ENCODE measurements around the gene IMPG1.

Gene IMPG1

DNA sequence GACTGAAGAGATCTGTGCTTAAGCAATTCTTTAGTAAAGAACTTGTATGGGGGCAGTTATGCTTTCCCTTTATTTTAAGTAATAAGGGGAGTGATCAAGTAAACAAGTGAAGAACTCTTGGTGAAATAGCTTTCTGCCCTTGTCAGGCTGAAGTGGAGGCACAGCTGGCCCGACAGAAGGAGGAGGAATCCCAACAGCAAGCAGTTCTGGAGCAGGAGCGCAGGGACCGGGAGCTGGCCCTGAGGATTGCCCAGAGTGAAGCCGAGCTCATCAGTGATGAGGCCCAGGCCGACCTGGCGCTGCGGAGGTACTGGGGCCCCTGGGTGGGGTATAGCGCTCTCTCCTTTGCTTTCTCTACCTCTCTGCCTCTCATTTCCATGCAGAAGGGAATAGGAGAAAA is 180.1 kb downstream of the IMPG1 start:
- DNase-seq: no peak

DNA sequence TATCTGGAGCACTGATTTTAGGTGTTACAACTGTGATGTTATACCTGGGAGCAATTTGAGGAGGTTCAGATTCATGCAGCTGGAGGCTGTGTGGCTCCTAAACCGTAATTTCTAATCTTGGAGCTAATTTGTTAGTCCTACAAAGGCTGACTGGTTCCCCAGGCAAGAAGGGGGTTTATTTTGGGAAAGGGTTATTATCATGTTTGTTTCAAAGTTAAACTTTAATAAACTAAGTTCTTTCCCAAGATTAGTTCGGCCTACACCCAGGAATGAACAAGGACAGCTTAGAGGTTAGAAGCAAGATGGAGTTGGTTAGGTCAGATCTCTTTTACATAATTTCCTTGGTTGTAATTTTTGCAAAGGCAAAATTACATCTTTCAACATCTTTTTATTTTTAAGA is 187.6 kb downstream of the IMPG1 start:
- no peak for DNase-seq

- no peak for DNase-seq
Observed at GRCh38 chr6:75882734-75883133, 189.7 kb downstream of the IMPG1 start.

DNA sequence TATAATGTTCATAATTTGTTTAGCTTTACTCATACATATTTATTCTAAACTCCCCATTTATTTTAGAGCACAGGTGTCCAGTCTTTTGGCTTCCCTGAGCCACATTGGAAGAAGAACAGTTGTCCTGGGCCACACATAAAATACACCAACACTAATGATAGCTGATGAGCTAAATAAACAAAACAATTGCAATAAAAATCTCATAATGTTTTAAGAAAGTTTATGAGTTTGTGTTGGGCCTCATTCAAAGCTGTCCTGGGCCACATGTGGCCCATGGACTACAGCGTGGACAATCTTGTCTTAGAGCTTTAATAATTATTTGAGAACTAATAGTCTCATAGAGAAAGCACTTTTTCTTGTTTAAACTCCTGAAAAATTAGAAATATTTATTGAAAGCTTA is 192.2 kb downstream of the IMPG1 start:
- no peak for DNase-seq

DNA sequence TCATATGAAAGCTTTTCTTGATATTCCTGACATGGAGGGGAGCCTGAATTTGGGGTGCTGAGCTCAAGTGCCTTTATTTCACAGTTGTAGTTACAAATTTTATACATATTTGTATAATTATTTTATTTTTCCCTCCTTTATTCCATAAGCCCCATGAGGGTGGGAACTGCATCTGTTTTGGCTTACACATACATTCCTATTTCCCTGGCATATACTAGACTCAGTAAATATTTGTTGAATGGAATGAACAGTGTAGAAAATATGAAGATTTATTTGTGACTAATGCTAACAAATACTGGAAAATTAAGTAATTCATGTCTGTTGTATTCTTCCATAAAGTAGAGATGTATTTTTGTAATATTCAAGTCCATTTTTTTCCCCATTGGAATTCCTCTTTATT is 196.3 kb downstream of the IMPG1 start:
- no peak for DNase-seq

DNA sequence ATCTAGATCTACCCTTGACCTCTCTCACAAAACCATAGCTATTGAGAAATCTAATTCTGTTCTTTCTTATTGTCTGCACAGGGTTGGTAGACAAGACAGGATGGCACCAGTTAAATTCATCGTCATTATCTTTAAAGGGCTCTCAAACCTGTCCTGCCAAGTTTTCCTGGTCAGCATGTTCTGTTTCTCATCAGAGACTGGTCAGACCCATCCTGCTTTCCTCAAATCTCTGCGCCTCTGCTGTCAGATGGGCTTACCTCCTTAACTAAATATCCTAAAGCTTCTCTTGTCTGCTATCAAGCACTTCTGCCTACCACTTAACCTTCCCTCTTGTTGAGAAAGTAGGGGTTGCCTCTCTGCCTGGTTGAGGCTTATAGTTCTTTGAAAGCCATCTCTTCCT is 198.2 kb downstream of the IMPG1 start:
- DNase-seq: no peak

Measured in eye (tissue), 1 donor.